Measurements from ENCODE around the gene WIPF3. TPM values are rescaled to one million over a fixed set of nuclear protein-coding genes. Genes with fewer than 3 reads are reported as not detected.

The WIPF3 gene
- total and polyA plus RNA-seq, 2 donors (not counting 1 experiment from before 2014, with no cell fraction given): not detected

- H3K27ac ChIP-seq (ENCODE audit: low read length in 2 of 2): no peak overlapping the region
- TF ChIP-seq, protein P1, sequence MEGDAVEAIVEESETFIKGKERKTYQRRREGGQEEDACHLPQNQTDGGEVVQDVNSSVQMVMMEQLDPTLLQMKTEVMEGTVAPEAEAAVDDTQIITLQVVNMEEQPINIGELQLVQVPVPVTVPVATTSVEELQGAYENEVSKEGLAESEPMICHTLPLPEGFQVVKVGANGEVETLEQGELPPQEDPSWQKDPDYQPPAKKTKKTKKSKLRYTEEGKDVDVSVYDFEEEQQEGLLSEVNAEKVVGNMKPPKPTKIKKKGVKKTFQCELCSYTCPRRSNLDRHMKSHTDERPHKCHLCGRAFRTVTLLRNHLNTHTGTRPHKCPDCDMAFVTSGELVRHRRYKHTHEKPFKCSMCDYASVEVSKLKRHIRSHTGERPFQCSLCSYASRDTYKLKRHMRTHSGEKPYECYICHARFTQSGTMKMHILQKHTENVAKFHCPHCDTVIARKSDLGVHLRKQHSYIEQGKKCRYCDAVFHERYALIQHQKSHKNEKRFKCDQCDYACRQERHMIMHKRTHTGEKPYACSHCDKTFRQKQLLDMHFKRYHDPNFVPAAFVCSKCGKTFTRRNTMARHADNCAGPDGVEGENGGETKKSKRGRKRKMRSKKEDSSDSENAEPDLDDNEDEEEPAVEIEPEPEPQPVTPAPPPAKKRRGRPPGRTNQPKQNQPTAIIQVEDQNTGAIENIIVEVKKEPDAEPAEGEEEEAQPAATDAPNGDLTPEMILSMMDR (IDR thresholded peaks at IDR 0.05): no peak
- no peak for TF ChIP-seq EZH2 (IDR thresholded peaks at IDR 0.05; ENCODE audit: borderline replicate concordance, insufficient read depth, low read depth, low read length, poor library complexity, severe bottlenecking)
- H2AFZ ChIP-seq (ENCODE audit: insufficient read depth, low read depth, low read length, poor library complexity, severe bottlenecking): no peak overlapping the region
- H3K9ac ChIP-seq (ENCODE audit: low read length): no peak overlapping the region
- H3K36me3 ChIP-seq (replicated peaks in 1 of 2; ENCODE audit: control extremely low read depth in 1 of 2, control insufficient read depth in 1 of 2, extremely low read depth in 1 of 2, insufficient read depth in 2 of 2, low read length in 1 of 2): peaks cover 0 to 2% of the 10 kb centered on the region in 2 experiments
- no peak for ATAC-seq (ENCODE audit: low read depth)
- no peak overlapping the region for H3K4me2 ChIP-seq (replicated peaks; ENCODE audit: low read depth, low read length, poor library complexity, severe bottlenecking)
- peaks cover 14 to 20% of the 10 kb centered on the region in 2 donors for H3K4me1 ChIP-seq (ENCODE audit: control insufficient read depth in 2 of 2, insufficient read depth in 2 of 2, low read length in 2 of 2)
- no peak for DNase-seq
- H3K4me3 Mint-ChIP-seq: no peak overlapping the region
- CTCF ChIA-PET: interaction anchor here (0.8 to 5.4 kb wide), 5 partner anchors 15 to 117 kb away, joined by 3 to 48 read pairs (median 9); no protein-coding TSS in a partner anchor
- POLR2A ChIA-PET: no interaction called here
- peaks cover 32% of the 10 kb centered on the region for H3K4me1 Mint-ChIP-seq
- peaks cover 5% of the 10 kb centered on the region for H4K20me1 ChIP-seq (ENCODE audit: control insufficient read depth, insufficient read depth, low read length, poor library complexity, severe bottlenecking)
- no peaks in the 10 kb centered on the region for H3K27me3 ChIP-seq (replicated peaks in 1 of 4; ENCODE audit: control extremely low read depth in 1 of 4, control insufficient read depth in 3 of 4, insufficient read depth in 4 of 4, low read length in 3 of 4)
- peak overlapping the region; percentile 42 for H3K27ac Mint-ChIP-seq
- no peak overlapping the region for H3K4me3 ChIP-seq (ENCODE audit: control extremely low read depth in 1 of 5, extremely low read depth in 1 of 5, insufficient read depth in 1 of 5, low read depth in 2 of 5, low read length in 4 of 5)
- H3K27me3 Mint-ChIP-seq: no peaks in the 10 kb centered on the region
- no peaks in the 10 kb centered on the region for H3K9me3 ChIP-seq (ENCODE audit: control extremely low read depth in 1 of 3, control insufficient read depth in 2 of 3, insufficient read depth in 1 of 3, low read length in 2 of 3)
- no peaks in the 10 kb centered on the region for H3K9me3 Mint-ChIP-seq (ENCODE audit: insufficient read depth)
- no peaks in the 10 kb centered on the region for H3K79me2 ChIP-seq (ENCODE audit: control insufficient read depth, insufficient read depth, low read length)
- intact Hi-C loops (cut with micrococcal nuclease): loop anchor here (2.0 kb wide), 1 partner anchor 105 kb away; no protein-coding TSS in a partner anchor
- WGBS (ENCODE audit: insufficient coverage): 95% methylated on average over 7 of the region's 9 CpGs
These were observed 151.4 kb downstream of the WIPF3 start for GRCh38 chr7:29957521-29958310.
